ENCODE measurements around the gene ARHGDIG. TPM values are rescaled to one million over a fixed set of nuclear protein-coding genes. Genes with fewer than 3 reads are reported as not detected.

ARHGDIG gene
- polyA plus RNA-seq, 3 donors from 2014 or later, result not detected

DNA sequence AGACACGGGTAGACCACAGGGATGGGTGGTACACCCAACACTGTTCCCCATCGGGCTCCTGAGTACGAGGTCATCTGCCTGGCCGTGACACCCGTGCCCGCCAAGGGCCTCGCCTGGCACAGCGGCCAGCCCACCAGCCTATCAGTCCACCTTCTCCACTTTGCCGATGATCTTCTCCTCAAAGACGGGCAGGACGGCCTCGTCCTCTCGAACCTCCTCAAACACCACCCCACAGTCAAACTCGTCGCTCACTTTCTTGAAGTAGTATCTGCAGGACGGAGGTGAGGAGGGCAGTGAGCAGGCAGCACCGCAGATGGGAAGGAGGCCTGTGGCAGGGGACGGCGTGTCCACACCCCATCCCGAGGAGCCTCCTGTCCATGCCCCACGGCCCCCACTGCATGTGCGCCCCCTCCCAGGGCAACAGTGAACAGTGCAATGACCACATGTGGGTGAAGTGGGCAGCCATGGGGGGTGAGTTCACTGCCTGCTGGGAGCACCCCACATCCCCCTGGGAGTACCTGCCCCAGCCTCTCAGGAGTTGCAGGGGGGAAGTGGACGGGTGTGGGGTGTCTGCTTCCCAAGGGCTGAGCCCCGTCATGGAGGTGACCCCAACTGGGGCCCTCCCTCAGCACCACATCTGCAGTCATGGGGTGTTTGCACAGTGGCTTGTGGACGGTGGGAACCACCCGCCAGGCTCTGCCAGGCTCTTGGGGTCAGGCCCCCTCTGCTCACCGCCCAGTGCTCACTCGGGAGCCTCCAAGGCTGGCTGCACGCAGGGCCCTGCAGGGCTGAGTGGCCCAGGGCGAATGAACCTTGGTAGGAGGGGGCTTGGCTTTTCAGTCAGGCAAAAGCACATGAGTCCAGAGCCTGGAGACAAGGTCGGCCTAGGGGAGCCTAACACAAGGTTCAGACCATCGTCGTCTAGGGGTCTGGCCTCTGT lies 7.9 kb downstream of the ARHGDIG start:
- peaks cover 0 to 16% (median 4%) of the 10 kb centered on the region in 3 donors for H3K36me3 Mint-ChIP-seq
- DNase-seq, result no peak
- H3K27ac Mint-ChIP-seq, result peak overlapping the region in 1 of 6 donors; percentile 59
- H3K9me3 Mint-ChIP-seq, result no peaks in the 10 kb centered on the region
- H3K27me3 Mint-ChIP-seq (ENCODE audit: low read depth in 3 of 3), result peaks cover 0 to 16% (median 9%) of the 10 kb centered on the region in 3 donors
- H3K4me3 Mint-ChIP-seq, result no peak overlapping the region
- peaks cover 0 to 5% of the 10 kb centered on the region in 2 donors for H3K4me1 Mint-ChIP-seq

DNA sequence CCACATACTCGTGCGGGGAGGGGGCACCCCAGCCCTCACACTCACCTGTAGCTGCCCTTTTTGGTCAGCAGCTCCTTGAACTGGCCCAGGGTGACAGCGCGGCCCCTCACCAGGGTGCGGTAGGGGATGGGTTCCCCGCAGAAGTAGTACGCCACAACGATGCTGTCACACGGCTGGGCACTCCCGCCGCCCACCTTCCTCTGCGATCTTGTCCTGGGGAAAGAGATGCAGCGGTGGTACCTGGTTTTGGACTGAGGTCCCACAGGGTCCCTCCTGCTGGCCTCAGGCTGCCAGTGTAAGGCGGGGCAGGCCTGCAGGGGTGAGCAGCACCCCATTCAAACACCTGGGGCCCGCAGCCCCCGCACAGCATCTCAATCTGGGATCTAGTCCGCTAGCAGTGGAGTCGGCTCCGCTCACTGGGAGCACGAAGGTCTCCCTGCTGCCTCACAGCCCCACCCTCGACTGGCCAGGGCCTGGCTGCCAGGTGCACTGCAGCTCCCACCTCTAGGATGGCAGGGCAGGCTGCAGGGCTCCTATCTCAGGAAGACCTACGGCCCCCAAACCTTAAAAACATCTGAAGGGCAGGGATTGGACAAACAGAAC lies 9.1 kb downstream of the ARHGDIG start:
- H3K9me3 Mint-ChIP-seq, result no peaks in the 10 kb centered on the region
- H3K27me3 Mint-ChIP-seq (ENCODE audit: low read depth in 3 of 3), result peaks cover 0 to 15% (median 9%) of the 10 kb centered on the region in 3 donors
- H3K4me3 Mint-ChIP-seq, result no peak overlapping the region
- H3K4me1 Mint-ChIP-seq, result peaks cover 0 to 5% of the 10 kb centered on the region in 2 donors
- no peak overlapping the region for H3K27ac Mint-ChIP-seq
- H3K36me3 Mint-ChIP-seq, result peaks cover 0 to 16% (median 4%) of the 10 kb centered on the region in 3 donors
- DNase-seq, result no peak

DNA sequence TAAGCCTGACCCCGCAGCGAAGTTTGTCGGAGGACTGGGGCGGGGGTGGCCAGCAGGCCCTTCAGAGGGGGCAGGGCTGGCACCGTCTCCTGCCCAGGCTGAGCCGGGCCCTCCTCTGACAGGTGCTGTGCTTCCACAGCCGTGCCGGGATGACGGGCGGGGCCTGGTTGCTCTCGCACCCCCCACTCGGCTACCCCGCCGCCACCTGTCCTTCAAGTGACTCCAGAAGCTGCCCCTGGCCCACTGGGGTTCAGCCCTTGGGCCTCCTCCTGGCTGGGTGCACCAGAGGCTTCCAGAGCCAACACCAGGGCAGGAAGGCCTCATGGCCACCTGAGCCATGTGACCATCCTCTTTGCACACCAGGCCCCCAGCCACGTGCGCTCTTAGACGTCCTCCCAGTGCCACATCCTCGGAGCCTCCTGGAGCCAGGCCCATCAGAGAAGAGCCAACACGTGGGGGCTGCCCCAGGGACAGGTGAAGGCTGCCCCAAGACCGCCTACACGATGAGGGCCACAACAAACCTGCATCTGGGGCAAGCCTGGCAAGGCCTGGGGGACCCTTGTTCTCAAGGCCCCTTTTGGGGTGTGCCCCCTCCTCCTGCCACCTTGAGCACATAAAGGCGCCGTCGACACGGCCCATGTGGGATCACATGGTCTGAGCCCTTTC lies 9.8 kb downstream of the ARHGDIG start:
- no peak for DNase-seq
- no peak overlapping the region for H3K27ac Mint-ChIP-seq
- no peak overlapping the region for H3K4me3 Mint-ChIP-seq
- peaks cover 0 to 5% of the 10 kb centered on the region in 2 donors for H3K4me1 Mint-ChIP-seq
- peaks cover 0 to 18% (median 9%) of the 10 kb centered on the region in 3 donors for H3K27me3 Mint-ChIP-seq (ENCODE audit: low read depth in 3 of 3)
- no peaks in the 10 kb centered on the region for H3K9me3 Mint-ChIP-seq
- H3K36me3 Mint-ChIP-seq, result peaks cover 0 to 16% (median 4%) of the 10 kb centered on the region in 3 donors

DNA sequence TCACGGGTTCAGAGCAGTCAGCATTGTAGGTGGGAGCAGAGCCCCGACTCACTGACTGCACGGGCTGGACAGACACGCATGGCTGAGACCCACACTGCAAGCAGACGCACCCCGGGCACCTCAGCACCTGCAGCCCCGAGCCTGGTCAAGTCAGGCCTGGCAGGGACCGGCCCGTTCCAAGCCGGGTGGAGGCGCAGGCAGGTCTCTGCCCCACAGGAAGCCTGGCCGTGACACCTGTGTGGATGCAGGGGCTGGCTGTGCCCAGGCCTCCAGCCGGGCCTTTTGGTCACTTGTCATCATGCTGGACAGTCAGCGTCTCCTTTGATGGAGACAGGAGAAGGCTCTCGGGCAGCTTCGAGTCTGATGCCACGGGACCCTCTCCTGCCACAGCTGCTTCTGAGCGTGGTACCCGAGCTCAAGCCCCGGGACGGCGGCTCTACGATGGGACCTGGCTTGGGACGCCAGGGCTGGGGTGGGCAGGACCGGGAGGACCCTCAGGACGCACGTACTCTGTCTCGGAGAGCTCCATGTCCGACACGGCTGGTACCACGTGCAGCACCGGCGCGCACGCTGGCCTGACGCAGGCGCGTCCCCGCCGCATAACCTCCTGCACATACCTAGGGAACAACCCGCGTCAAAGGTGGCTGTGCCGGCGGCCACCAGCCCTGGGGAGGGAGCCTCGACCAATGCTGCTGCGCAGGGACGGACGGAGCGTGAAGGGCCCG lies 10.5 kb downstream of the ARHGDIG start:
- DNase-seq, result no peak
- peak overlapping the region in 1 of 6 donors; percentile 53 for H3K27ac Mint-ChIP-seq
- H3K4me1 Mint-ChIP-seq, result peaks cover 0 to 5% of the 10 kb centered on the region in 2 donors
- no peaks in the 10 kb centered on the region for H3K9me3 Mint-ChIP-seq
- peaks cover 0 to 16% (median 4%) of the 10 kb centered on the region in 3 donors for H3K36me3 Mint-ChIP-seq
- peaks cover 0 to 18% (median 9%) of the 10 kb centered on the region in 3 donors for H3K27me3 Mint-ChIP-seq (ENCODE audit: low read depth in 3 of 3)
- no peak overlapping the region for H3K4me3 Mint-ChIP-seq

DNA sequence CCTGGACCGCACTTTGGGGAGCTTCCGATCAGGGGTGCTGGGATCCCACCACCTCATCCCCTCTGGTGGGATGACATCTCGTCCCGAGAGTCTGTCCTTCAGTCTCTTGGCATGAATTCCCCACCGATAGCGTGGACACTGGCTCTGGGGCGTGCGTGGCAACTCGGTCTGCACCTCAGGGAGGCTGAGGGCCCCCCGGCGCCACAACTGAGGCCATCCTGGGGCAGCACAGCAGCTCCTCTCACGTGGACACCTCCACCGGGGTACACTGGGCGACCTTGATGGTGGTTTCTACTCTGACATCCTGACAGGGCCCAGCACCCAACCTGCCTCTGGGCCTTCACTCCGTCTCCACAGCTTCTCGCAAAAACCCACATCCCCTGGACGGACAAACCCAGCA lies 11.1 kb downstream of the ARHGDIG start:
- Mint-ChIP-seq H3K36me3 (peaks cover 0 to 13% (median 4%) of the 10 kb centered on the region in 3 donors), H3K4me3 (no peak overlapping the region), H3K27ac (peak overlapping the region in 1 of 6 donors; percentile 55), H3K27me3 (ENCODE audit: low read depth in 3 of 3) (peaks cover 0 to 14% (median 7%) of the 10 kb centered on the region in 3 donors), H3K9me3 (no peaks in the 10 kb centered on the region), H3K4me1 (peaks cover 0 to 2% of the 10 kb centered on the region in 2 donors)
- no peak for DNase-seq

DNA sequence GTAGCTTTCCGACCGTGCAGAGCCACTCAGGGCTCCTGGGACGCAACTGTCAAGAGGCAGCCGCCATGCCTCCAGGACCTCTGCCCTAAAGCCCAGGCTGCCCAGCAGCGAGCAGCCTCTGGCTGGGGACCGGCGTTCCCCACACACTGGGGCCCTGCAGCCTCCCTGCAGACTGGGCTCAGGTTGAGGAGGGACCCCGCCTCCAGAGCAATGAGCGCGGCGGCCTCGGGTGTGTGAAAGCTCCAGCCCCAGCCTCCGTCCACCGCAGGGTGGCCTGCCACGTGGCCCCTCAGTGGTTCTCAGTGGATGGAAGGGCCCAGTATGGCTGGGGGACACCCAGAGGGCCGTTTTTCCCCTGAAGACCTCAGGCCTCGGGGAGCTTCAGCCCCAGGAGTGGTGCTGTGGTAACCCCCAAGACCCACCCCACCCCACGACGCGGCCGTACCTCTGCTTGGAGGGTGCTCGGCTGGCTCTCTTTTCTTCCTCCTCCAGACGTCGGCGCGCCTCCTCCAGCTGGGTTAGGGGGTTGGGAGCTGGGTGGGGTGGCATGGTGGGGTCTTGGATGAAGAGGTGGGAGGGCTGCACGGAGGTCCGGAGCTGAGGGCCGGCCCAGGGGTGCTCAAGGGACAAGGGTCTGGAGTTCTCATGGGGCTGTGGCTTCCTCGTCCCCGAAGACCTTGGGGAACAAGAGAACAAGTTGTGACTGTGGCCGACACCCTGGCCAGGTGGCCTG lies 12.8 kb downstream of the ARHGDIG start:
- peak overlapping the region in 1 of 6 donors; percentile 46 for H3K27ac Mint-ChIP-seq
- peaks cover 0 to 1% of the 10 kb centered on the region in 2 donors for H3K4me1 Mint-ChIP-seq
- H3K27me3 Mint-ChIP-seq (ENCODE audit: low read depth in 3 of 3), result peaks cover 0 to 11% (median 3%) of the 10 kb centered on the region in 3 donors
- H3K4me3 Mint-ChIP-seq, result no peak overlapping the region
- H3K9me3 Mint-ChIP-seq, result no peaks in the 10 kb centered on the region
- peaks cover 0 to 8% (median 0%) of the 10 kb centered on the region in 3 donors for H3K36me3 Mint-ChIP-seq
- no peak for DNase-seq

DNA sequence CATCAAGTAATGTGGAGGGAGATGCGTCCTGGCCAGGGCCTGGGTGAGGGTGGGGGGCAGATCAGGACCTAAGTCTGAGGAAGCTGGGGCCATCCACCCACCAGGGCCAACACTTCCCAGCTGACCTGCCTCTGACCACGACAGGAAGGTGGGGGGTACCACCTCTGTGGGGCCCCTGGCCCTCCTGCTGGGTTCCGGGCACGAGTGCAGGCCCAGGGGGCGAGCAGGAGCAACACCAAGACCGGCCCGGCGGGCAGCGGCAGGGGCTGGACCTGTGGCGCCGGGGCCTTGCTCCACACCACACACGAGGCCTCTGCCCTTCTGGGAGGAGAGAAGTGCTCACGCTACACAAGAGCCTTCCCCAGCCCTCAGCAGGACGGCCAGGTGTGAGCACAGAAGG lies 15.9 kb downstream of the ARHGDIG start:
- no peaks in the 10 kb centered on the region for H3K9me3 Mint-ChIP-seq
- H3K4me3 Mint-ChIP-seq, result no peak overlapping the region
- DNase-seq, result no peak
- H3K4me1 Mint-ChIP-seq, result peaks cover 0 to 3% of the 10 kb centered on the region in 2 donors
- H3K27ac Mint-ChIP-seq, result no peak overlapping the region
- H3K36me3 Mint-ChIP-seq, result peaks cover 0 to 8% (median 0%) of the 10 kb centered on the region in 3 donors
- H3K27me3 Mint-ChIP-seq (ENCODE audit: low read depth in 3 of 3), result peaks cover 0 to 11% (median 3%) of the 10 kb centered on the region in 3 donors

DNA sequence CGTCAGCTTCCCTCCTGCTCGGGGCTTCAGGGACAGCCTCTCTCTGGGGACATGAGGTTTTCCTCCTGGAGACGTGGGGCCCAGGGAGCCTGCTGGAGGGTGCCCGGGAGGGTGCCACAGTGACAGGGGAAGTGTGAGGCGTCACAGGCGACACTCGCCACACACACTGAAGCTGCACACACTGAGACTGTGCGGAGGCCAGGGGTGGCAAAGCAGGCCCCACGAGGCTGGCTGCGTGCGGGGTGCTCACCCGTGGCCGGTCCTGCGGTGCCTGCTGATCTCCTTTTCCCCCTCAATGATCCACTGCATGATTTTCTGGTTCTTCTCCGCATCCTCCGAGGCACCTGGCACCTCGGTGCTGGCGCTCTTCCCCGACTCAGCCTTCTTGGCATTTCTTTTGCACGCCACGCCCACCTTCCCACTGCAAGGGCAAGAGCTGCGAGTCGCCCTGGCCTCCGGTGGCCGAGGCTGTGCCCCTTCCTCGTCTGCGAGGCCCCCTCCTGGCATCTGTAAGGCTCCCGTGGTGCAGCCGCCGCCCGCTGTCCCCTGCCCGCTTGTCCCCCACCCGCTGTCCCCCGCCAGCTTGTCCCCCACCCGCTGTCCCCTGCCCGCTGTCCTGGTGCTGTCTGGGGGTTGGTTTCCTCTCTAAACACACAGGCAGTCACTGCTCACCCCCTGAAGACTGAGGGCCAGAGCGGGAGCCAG lies 16.6 kb downstream of the ARHGDIG start:
- H3K27ac Mint-ChIP-seq, result peak overlapping the region in 2 of 6 donors; percentile 51 to 70
- peaks cover 0 to 3% (median 0%) of the 10 kb centered on the region in 3 donors for H3K36me3 Mint-ChIP-seq
- no peaks in the 10 kb centered on the region for H3K9me3 Mint-ChIP-seq
- no peak for DNase-seq
- peaks cover 0 to 8% (median 2%) of the 10 kb centered on the region in 3 donors for H3K27me3 Mint-ChIP-seq (ENCODE audit: low read depth in 3 of 3)
- peaks cover 0 to 2% of the 10 kb centered on the region in 2 donors for H3K4me1 Mint-ChIP-seq
- no peak overlapping the region for H3K4me3 Mint-ChIP-seq

DNA sequence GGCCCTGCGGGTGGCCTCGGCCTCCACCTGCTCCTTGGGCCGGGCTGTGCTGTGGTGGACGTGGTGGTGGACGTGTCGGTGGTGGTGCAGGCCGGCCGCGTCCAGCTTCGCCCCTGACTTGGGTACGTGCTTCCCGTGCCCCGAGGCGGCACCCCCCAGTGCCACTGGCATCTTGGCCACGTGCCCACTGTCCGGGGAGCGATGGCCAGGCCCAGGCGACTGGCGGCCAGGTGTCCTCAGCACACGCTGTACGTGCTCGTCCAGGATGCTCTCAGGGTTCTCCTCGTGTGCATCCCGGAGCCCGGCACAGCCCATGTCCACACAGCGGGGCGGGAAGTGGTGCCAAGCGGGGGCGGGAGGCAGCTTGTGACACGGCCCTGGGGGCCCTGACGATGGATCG lies 17.4 kb downstream of the ARHGDIG start:
- Mint-ChIP-seq H3K4me1 (peaks cover under 1 to 3% of the 10 kb centered on the region in 2 donors), H3K27ac (no peak overlapping the region), H3K27me3 (ENCODE audit: low read depth in 3 of 3) (peaks cover 0 to 8% (median 0%) of the 10 kb centered on the region in 3 donors), H3K4me3 (no peak overlapping the region), H3K36me3 (no peaks in the 10 kb centered on the region), H3K9me3 (no peaks in the 10 kb centered on the region)
- no peak for DNase-seq

DNA sequence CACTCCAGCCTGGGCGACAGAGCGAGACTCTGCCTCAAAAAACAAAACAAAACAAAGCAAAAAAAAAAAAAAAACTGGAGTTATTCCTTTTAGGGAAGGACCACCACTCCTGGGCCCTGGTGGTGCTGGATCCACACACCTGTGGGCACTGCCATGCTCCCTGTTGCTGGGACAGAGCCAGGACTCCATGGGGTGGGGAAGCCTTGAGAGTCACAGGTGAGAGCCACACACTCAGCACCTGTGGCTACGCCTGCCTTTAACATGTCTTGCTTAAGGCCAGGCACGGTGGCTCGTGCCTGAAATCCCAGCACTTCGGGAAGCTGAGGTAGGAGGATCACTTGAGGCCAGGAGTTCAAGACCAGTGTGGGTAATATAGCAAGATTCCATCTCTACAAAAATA lies 20.8 kb downstream of the ARHGDIG start:
- no peak for DNase-seq
- H3K27ac Mint-ChIP-seq, result peak overlapping the region in 1 of 6 donors; percentile 40
- H3K27me3 Mint-ChIP-seq (ENCODE audit: low read depth in 3 of 3), result peaks cover 2 to 10% (median 3%) of the 10 kb centered on the region in 3 donors
- no peaks in the 10 kb centered on the region for H3K9me3 Mint-ChIP-seq
- no peak overlapping the region for H3K4me3 Mint-ChIP-seq
- H3K4me1 Mint-ChIP-seq, result peaks cover 21 to 23% of the 10 kb centered on the region in 2 donors
- H3K36me3 Mint-ChIP-seq, result peaks cover 8 to 11% (median 9%) of the 10 kb centered on the region in 3 donors

DNA sequence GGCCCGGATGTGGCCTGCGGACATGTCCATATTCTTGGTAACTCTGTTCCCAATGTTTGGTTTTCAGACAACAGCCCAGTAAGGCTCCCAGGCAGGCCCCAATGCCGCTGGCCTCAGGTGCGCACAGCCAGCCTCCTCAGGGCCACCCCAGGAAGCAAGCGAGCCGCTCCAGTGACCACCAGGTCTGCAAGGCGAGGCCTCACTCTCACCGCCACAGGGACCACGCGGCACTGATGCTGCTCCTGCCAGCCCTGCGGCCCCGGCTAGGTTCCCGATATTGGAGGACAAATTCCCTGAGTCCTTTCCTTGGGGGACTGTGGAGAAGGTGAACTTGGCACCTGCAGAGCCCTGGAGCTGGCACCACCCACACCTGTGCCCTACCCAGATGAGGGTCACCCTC lies 21.6 kb downstream of the ARHGDIG start:
- H3K27ac Mint-ChIP-seq, result no peak overlapping the region
- peaks cover 9 to 13% (median 12%) of the 10 kb centered on the region in 3 donors for H3K36me3 Mint-ChIP-seq
- no peak overlapping the region for H3K4me3 Mint-ChIP-seq
- peaks cover 28 to 30% of the 10 kb centered on the region in 2 donors for H3K4me1 Mint-ChIP-seq
- peaks cover 2 to 9% (median 3%) of the 10 kb centered on the region in 3 donors for H3K27me3 Mint-ChIP-seq (ENCODE audit: low read depth in 3 of 3)
- no peak for DNase-seq
- no peaks in the 10 kb centered on the region for H3K9me3 Mint-ChIP-seq
